ENCODE measurements around the gene OR10A2. TPM values are rescaled to one million over a fixed set of nuclear protein-coding genes. Genes with fewer than 3 reads are reported as not detected.

Gene OR10A2
- polyA plus RNA-seq, 3 donors = not detected

DNA sequence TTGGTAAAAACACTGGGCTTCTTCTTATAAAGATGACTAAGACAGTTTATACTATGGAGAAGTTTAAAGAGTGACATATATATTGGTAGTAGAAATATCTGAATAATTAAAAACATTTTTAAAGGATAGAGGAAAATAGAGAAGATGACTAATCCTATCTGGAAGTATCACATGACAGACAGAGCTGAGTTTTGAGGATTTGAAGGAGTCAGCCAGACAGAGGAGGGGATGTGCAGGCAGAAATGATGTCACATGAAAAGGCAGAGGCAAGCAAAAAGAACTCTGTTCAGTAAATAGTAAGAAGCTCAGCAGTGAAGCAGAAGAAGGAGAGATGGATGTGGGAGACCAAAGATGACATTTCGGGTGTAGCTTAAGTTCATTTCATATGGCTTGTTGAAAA lies 1.6 kb downstream of the OR10A2 start:
- peaks cover 0 to 2% (median 1%) of the 10 kb centered on the region in 3 donors for H3K27me3 Mint-ChIP-seq (ENCODE audit: low read depth in 3 of 3)
- no peak overlapping the region for H3K9ac ChIP-seq (ENCODE audit: insufficient read depth, low read length, poor library complexity, severe bottlenecking)
- H2AFZ ChIP-seq (ENCODE audit: insufficient read depth, low read depth, low read length, poor library complexity, severe bottlenecking) = no peak overlapping the region
- H3K4me1 ChIP-seq (ENCODE audit: control insufficient read depth in 1 of 2, insufficient read depth in 2 of 2, low read length in 2 of 2) = no peaks in the 10 kb centered on the region
- H3K27me3 ChIP-seq (ENCODE audit: control insufficient read depth in 2 of 2, insufficient read depth in 2 of 2, low read length in 2 of 2) = no peaks in the 10 kb centered on the region
- H3K4me3 Mint-ChIP-seq = no peak overlapping the region
- TF ChIP-seq, protein P1, sequence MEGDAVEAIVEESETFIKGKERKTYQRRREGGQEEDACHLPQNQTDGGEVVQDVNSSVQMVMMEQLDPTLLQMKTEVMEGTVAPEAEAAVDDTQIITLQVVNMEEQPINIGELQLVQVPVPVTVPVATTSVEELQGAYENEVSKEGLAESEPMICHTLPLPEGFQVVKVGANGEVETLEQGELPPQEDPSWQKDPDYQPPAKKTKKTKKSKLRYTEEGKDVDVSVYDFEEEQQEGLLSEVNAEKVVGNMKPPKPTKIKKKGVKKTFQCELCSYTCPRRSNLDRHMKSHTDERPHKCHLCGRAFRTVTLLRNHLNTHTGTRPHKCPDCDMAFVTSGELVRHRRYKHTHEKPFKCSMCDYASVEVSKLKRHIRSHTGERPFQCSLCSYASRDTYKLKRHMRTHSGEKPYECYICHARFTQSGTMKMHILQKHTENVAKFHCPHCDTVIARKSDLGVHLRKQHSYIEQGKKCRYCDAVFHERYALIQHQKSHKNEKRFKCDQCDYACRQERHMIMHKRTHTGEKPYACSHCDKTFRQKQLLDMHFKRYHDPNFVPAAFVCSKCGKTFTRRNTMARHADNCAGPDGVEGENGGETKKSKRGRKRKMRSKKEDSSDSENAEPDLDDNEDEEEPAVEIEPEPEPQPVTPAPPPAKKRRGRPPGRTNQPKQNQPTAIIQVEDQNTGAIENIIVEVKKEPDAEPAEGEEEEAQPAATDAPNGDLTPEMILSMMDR (IDR thresholded peaks at IDR 0.05) = no peak
- DNase-seq = no peak
- no peaks in the 10 kb centered on the region for H3K9me3 ChIP-seq (replicated peaks in 1 of 2; ENCODE audit: control insufficient read depth in 1 of 2, insufficient read depth in 1 of 2, low read length in 2 of 2)
- H3K27ac Mint-ChIP-seq = no peak overlapping the region
- no peaks in the 10 kb centered on the region for H3K79me2 ChIP-seq (ENCODE audit: insufficient read depth, low read length)
- H3K27ac ChIP-seq (ENCODE audit: low read depth in 1 of 2, low read length in 2 of 2) = no peak overlapping the region
- H3K36me3 Mint-ChIP-seq = no peaks in the 10 kb centered on the region
- no peaks in the 10 kb centered on the region for H3K4me1 Mint-ChIP-seq
- WGBS (ENCODE audit: insufficient coverage) = no CpG with 5 or more reads among the region's 1 CpG
- intact Hi-C loops (cut with micrococcal nuclease) = no loop called here
- H3K4me3 ChIP-seq (replicated peaks in 1 of 3; ENCODE audit: low read depth in 2 of 3, low read length in 3 of 3) = no peak overlapping the region
- H4K20me1 ChIP-seq (ENCODE audit: insufficient read depth, low read length) = no peaks in the 10 kb centered on the region
- no peak overlapping the region for H3K4me2 ChIP-seq (replicated peaks; ENCODE audit: extremely low read depth, low read length, poor library complexity, severe bottlenecking)
- no peaks in the 10 kb centered on the region for H3K36me3 ChIP-seq (replicated peaks in 1 of 2; ENCODE audit: control insufficient read depth in 1 of 2, insufficient read depth in 2 of 2, low read length in 2 of 2)
- peaks cover 0 to 5% (median 0%) of the 10 kb centered on the region in 7 donors for H3K9me3 Mint-ChIP-seq

DNA sequence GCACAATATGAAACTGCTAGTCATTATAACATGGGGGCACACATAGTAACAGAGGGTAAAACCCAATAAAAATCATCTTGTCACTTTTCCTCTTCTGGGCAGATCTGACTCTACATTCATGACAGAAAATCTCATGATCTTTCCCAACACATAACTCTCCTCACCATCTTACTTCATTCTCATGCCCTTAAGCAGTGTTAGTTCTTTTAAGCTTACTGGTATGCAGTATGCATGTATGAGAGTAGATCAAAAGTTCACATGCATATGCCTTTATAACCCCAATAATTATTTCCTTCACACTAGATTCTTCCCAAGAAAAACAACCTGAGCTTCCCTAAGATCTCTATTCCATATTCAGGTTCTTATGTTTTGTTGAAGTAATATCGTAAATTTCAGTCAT lies 8.4 kb downstream of the OR10A2 start:
- H2AFZ ChIP-seq (ENCODE audit: insufficient read depth, low read depth, low read length, poor library complexity, severe bottlenecking) = no peak overlapping the region
- Mint-ChIP-seq H3K36me3 (no peaks in the 10 kb centered on the region), H3K9me3 (peaks cover 0 to 2% (median 0%) of the 10 kb centered on the region in 7 donors), H3K4me3 (no peak overlapping the region), H3K27me3 (ENCODE audit: low read depth in 3 of 3) (peaks cover 0 to 3% (median 1%) of the 10 kb centered on the region in 3 donors), H3K27ac (no peak overlapping the region), H3K4me1 (no peaks in the 10 kb centered on the region)
- DNase-seq = no peak
- no peaks in the 10 kb centered on the region for H3K79me2 ChIP-seq (ENCODE audit: insufficient read depth, low read length)
- no peak overlapping the region for H3K4me2 ChIP-seq (replicated peaks; ENCODE audit: extremely low read depth, low read length, poor library complexity, severe bottlenecking)
- no peaks in the 10 kb centered on the region for H3K36me3 ChIP-seq (replicated peaks in 1 of 2; ENCODE audit: control insufficient read depth in 1 of 2, insufficient read depth in 2 of 2, low read length in 2 of 2)
- no peak overlapping the region for H3K4me3 ChIP-seq (replicated peaks in 1 of 3; ENCODE audit: low read depth in 2 of 3, low read length in 3 of 3)
- no peaks in the 10 kb centered on the region for H3K9me3 ChIP-seq (replicated peaks in 1 of 2; ENCODE audit: control insufficient read depth in 1 of 2, insufficient read depth in 1 of 2, low read length in 2 of 2)
- no peaks in the 10 kb centered on the region for H4K20me1 ChIP-seq (ENCODE audit: insufficient read depth, low read length)
- TF ChIP-seq, protein P1 (IDR thresholded peaks at IDR 0.05) = no peak
- intact Hi-C loops (cut with micrococcal nuclease) = no loop called here
- H3K9ac ChIP-seq (ENCODE audit: insufficient read depth, low read length, poor library complexity, severe bottlenecking) = no peak overlapping the region
- H3K27me3 ChIP-seq (ENCODE audit: control insufficient read depth in 2 of 2, insufficient read depth in 2 of 2, low read length in 2 of 2) = no peaks in the 10 kb centered on the region
- WGBS (ENCODE audit: insufficient coverage) = no CpG with 5 or more reads among the region's 1 CpG
- H3K4me1 ChIP-seq (ENCODE audit: control insufficient read depth in 1 of 2, insufficient read depth in 2 of 2, low read length in 2 of 2) = no peaks in the 10 kb centered on the region
- H3K27ac ChIP-seq (ENCODE audit: low read depth in 1 of 2, low read length in 2 of 2) = no peak overlapping the region
